SJSA1 (cell line): Measurements from ENCODE around the gene POU6F2. TPM values are rescaled to one million over a fixed set of nuclear protein-coding genes. Genes with fewer than 3 reads are reported as not detected.

Source experiments
- DNase-seq, 2 experiments: peaks; one replicate each; pipeline ENCODE4 v3.0.0-alpha.2; 2015 to 2020; ENCODE audit warnings: low spot score in 2 of 2, low read depth in 1 of 2
- H3K27ac ChIP-seq: fragments of 250-450 bp; sonication (Bioruptor Pico); 2 replicates; pipeline ENCODE4 v1.5.1; 2020; ENCODE audit warnings: mild to moderate bottlenecking, moderate library complexity
- H3K27me3 ChIP-seq: fragments of 250-450 bp; sonication (Bioruptor Pico); replicated peaks from 2 replicates; pipeline ENCODE4 v1.5.1; 2020; ENCODE audit warnings: mild to moderate bottlenecking, moderate library complexity
- H3K36me3 ChIP-seq: fragments of 250-450 bp; sonication (Bioruptor Pico); 2 replicates; pipeline ENCODE4 v1.5.1; 2020; ENCODE audit warnings: mild to moderate bottlenecking
- H3K4me1 ChIP-seq: fragments of 250-450 bp; sonication (Bioruptor Pico); replicated peaks from 2 replicates; pipeline ENCODE4 v1.6.1; 2021; ENCODE audit warnings: mild to moderate bottlenecking
- H3K4me3 ChIP-seq: fragments of 250-450 bp; sonication (Bioruptor Pico); 2 replicates; pipeline ENCODE4 v1.5.1; 2020; ENCODE audit warnings: mild to moderate bottlenecking
- H3K9me3 ChIP-seq: fragments of 250-450 bp; sonication (Bioruptor Pico); replicated peaks from 2 replicates; pipeline ENCODE4 v1.5.1; 2020; ENCODE audit warnings: mild to moderate bottlenecking
- total RNA-seq: library from RNA; depleted of rRNA; stranded (reverse); fragments of >200 nt; shearing (Covaris generic); gene quantifications from 2 replicates; pipeline ENCODE4 v1.2.3, GENCODE V29; 2014

POU6F2 gene
- total RNA-seq, 1 experiment from 2014 or later = not detected

DNA sequence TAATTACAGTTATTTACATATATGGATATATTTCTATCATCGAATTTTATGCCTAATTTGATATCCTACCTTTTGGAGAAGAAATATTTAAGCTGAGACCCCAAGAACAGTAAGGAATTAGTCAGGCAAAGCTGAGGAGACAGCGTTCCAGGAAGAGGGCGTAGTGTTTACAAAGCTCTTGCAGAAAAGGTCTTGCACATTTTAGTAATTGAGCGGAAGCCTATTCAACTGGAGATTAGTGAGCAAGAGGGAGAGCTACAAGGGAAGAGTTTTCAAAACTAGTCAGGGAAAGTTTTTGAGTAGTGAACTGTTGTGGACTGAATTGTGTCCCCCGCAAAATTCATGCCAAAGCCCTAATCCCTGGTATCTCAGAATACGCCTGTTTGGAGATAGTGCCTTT is 26.5 kb upstream of the POU6F2 start:
- 0 out of 2 replicates have a peak, but pooled peaks cover 4% of the 10 kb centered on the region for H3K4me1 ChIP-seq
- H3K4me3 ChIP-seq = no peak overlapping the region
- no peak overlapping the region for H3K27ac ChIP-seq

DNA sequence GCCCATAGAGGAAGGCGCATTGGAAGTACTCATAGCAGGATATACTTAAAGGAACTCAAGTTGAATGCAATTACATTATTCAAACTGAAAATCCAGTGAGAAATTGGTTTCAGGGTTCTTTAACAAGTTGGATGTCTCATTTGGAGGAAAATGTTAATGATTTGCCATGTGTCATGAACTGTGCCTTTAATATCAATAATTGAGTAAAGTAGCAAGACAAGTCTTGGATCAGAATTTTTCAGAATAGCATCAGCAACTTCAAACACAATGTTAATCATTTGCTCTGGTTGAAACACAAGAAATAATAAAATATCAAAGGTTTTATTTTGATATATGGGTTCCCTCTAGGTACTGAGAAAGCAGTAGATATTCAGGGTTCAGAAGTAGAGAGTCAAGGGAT is 24.5 kb upstream of the POU6F2 start:
- no peaks in the 10 kb centered on the region for H3K27me3 ChIP-seq

More for the DNA sequence above, 26.5 kb upstream of the POU6F2 start:
- no peak for DNase-seq
- Histone ChIP-seq H3K36me3 (no peaks in the 10 kb centered on the region), H3K9me3 (no peaks in the 10 kb centered on the region), H3K27me3 (no peaks in the 10 kb centered on the region)

DNA sequence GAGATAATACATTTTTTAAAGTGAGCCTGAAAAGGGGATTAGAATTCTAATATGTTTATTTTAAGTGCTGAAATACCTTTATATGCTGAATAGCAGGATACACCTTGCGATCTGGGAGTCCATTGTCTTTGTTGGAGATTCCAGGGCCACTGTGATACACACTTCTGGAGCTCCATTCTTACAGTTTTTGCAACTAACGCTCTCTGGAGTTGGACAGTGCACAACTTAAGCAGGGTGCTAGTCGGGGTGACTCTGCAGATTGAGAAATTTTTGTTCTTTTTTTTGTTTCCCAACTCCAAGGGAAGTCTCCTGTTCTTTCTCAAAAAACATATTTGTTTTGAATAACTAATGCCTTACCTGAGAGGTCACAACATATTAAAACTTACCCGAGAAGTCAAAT is 23.7 kb upstream of the POU6F2 start:
- H3K4me1 ChIP-seq = 0 out of 2 replicates have a peak, but pooled peaks cover 4% of the 10 kb centered on the region
- H3K27ac ChIP-seq = no peak overlapping the region
- H3K36me3 ChIP-seq = no peaks in the 10 kb centered on the region
- no peak overlapping the region for H3K4me3 ChIP-seq
- no peak for DNase-seq
- H3K27me3 ChIP-seq = no peaks in the 10 kb centered on the region
- no peaks in the 10 kb centered on the region for H3K9me3 ChIP-seq

More for the DNA sequence above, 24.5 kb upstream of the POU6F2 start:
- no peaks in the 10 kb centered on the region for H3K36me3 ChIP-seq
- DNase-seq = no peak
- no peak overlapping the region for H3K27ac ChIP-seq
- no peak overlapping the region for H3K4me3 ChIP-seq
- 0 out of 2 replicates have a peak, but pooled peaks cover 4% of the 10 kb centered on the region for H3K4me1 ChIP-seq
- H3K9me3 ChIP-seq = no peaks in the 10 kb centered on the region

DNA sequence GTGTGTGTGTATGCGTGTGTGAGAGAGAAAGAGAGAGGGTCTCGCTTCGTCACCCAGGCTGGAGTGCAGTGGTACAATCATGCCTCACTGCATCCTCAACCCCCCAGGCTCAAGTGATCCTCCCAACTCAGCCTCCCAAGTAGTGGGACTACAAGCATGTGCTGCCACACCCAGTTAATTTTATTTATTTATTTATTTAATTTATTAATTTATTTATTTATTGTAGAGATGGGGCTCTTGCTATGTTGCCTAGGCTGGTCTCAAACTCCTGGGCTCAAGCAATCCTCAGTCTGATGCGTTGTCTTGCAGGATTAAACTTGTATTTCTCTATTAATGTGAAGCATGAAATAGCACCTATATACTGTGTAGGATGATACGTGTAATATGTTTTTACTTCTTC is 21.8 kb upstream of the POU6F2 start:
- Histone ChIP-seq H3K4me1 (no peaks in the 10 kb centered on the region; the same call in 1 of the 2 replicates), H3K9me3 (no peaks in the 10 kb centered on the region), H3K27me3 (no peaks in the 10 kb centered on the region), H3K27ac (no peak overlapping the region), H3K4me3 (no peak overlapping the region), H3K36me3 (no peaks in the 10 kb centered on the region)
- no peak for DNase-seq

DNA sequence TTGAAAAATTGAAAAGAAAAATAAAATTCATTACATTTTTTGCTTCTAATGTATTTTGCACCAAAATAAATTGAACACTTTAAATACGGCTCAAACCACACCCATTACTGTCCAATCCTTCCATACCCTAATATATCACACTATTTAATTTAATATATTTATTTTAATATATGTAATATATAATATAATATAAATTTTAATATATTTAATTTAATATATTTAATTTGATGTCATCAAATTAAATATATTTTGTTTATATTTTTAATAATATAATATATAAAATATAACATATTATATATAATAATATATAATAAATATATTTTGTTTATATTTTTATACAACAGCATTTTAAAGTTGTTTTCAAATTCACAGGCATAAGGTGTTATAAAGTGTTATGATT is 15.7 kb upstream of the POU6F2 start:
- Histone ChIP-seq H3K36me3 (no peaks in the 10 kb centered on the region), H3K27ac (no peak overlapping the region), H3K27me3 (0 out of 2 replicates have a peak, but pooled peaks cover 1% of the 10 kb centered on the region), H3K4me3 (no peak overlapping the region), H3K4me1 (no peaks in the 10 kb centered on the region; the same call in 1 of the 2 replicates), H3K9me3 (no peaks in the 10 kb centered on the region)
- no peak for DNase-seq

DNA sequence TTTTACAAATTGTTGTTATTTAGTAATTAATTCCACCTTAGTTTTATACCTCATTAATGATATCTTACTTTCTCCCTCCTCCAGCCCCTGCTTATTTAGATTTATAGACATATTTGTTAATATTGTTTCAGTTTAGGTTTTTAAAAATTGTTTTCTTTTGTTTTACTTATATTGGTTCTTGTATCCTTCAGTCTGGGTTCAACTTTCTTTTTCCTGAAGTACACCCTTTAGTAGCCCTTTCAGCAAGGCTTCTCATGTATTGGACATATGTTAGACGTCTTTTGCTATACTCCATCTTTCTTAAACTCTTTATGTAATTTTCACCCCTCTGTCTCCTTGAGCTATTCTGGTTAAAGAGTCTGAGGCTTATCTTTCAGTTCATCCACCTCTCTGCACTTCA is 12.8 kb upstream of the POU6F2 start:
- DNase-seq = no peak
- Histone ChIP-seq H3K4me3 (no peak overlapping the region), H3K9me3 (no peaks in the 10 kb centered on the region), H3K27me3 (peaks cover 4% of the 10 kb centered on the region; the same call in 1 of the 2 replicates), H3K4me1 (no peaks in the 10 kb centered on the region), H3K27ac (no peak overlapping the region), H3K36me3 (no peaks in the 10 kb centered on the region)

DNA sequence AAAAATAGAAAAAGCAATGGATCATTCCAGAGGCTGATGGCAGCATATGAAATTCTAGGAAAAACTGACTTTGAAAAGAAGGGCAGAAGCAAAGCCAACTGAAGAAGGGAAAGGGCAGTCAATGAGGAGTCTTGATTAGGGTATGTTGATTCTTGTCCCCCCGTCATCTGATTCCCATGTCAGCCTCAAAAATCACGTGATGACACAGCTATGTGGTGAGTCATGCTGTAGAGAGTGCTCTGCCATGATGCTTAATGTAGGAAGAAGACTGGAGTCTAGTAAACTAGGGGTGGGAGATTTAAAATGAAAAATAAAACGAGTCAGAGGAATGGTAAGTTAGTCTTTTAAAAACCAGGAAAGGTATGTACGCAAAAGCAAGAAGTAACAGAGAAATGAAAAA is 3.9 kb upstream of the POU6F2 start:
- no peaks in the 10 kb centered on the region for H3K36me3 ChIP-seq
- no peak for DNase-seq
- no peaks in the 10 kb centered on the region; the same call in 1 of the 2 replicates for H3K9me3 ChIP-seq

DNA sequence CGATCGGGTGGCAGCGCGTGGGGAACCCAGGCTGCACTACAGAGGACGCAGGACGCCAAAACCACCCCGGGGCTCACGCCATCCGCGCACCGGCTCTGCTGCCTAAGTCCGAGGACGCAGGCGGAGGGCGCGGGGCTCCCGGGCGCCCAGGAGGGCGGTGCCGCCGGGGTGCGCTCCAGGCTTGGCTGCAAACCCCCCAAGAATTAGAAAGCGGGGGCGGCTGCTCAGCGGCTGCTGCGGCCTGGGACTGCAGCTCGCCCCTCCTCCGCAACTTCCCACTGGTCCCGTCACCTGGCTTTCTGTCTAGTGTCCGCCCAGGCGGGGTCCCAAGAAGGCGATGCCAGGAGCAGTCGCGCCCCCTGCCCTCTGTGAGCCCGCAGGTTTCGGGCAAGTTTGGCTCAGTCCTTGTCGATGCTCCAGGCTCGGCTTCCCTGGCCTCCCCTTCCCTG is 1.7 kb upstream of the POU6F2 start:
- Histone ChIP-seq H3K4me3 (no peak overlapping the region), H3K4me1 (peaks cover 7% of the 10 kb centered on the region), H3K9me3 (no peaks in the 10 kb centered on the region; the same call in 1 of the 2 replicates), H3K36me3 (no peaks in the 10 kb centered on the region), H3K27me3 (no peaks in the 10 kb centered on the region), H3K27ac (no peak overlapping the region)
- no peak for DNase-seq

More for the DNA sequence above, 3.9 kb upstream of the POU6F2 start:
- no peak overlapping the region for H3K27ac ChIP-seq
- H3K4me3 ChIP-seq = no peak overlapping the region
- H3K27me3 ChIP-seq = peaks cover 2% of the 10 kb centered on the region; the same call in 1 of the 2 replicates
- peaks cover 7% of the 10 kb centered on the region for H3K4me1 ChIP-seq

DNA sequence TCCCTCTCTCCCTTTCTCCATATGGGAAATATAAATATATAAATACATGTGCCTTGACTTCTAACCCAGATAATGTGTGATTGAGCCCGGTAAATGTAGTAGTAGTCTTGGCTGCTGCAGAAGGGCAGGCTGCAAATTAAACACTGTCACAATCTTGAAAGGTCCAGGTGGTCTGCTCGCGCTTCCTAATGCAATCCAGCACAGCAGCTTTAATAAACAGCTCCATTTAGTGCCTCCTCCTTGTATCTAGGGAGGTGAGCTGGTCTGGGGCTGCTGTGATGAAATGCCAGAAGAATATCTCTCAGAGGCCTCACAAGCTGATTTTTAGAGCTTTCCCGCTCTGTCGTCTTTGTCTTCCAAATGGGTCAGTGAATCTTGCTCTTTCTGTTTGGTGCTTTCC is 782 bp downstream of the POU6F2 start:
- Histone ChIP-seq H3K4me1 (peaks cover 7% of the 10 kb centered on the region), H3K9me3 (no peaks in the 10 kb centered on the region; the same call in 1 of the 2 replicates), H3K27ac (no peak overlapping the region), H3K4me3 (no peak overlapping the region), H3K36me3 (no peaks in the 10 kb centered on the region), H3K27me3 (no peaks in the 10 kb centered on the region)
- no peak for DNase-seq

DNA sequence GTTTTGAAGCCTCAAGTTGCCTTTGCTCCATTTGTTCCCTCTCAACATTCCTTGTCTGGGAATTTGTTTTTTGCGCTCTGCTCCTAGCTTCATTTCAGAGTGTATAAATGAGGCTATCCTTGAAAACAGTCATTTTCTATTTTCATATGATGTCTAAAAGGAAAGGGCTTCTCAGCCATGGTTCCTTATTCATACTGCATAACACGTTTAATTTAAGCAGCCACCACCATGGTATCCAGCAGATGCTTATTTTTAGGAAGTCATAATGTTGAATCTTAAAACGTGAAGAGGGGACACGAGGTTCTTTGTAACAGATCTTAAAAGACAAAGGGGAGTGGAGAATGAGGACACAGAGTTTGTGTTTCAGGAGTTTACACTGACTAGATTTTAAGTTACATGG is 14.5 kb downstream of the POU6F2 start:
- Histone ChIP-seq H3K4me3 (no peak overlapping the region), H3K9me3 (no peaks in the 10 kb centered on the region), H3K36me3 (no peaks in the 10 kb centered on the region), H3K27ac (no peak overlapping the region), H3K4me1 (no peaks in the 10 kb centered on the region), H3K27me3 (no peaks in the 10 kb centered on the region)
- no peak for DNase-seq

DNA sequence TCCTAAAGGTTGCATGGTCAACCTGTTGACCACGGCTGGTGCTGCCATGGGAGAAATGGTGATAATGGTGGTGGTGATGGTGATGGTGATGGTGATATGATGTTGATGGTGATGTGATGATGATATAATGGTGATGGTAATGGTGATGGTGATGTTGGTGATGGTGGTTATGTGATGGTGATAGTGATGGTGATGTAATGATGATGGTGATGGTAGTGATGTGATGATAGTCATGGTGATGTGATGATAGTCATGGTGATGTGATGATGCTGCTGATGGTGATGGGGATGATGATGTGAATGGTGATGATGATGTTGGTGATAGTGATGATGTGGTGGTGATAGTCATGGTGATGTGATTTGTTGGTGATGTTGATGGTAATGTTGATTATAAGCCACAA is 23.9 kb downstream of the POU6F2 start:
- H3K27me3 ChIP-seq = no peaks in the 10 kb centered on the region; the same call in 1 of the 2 replicates
- no peak overlapping the region for H3K4me3 ChIP-seq
- H3K36me3 ChIP-seq = no peaks in the 10 kb centered on the region
- H3K9me3 ChIP-seq = no peaks in the 10 kb centered on the region
- H3K27ac ChIP-seq = no peak overlapping the region
- no peaks in the 10 kb centered on the region for H3K4me1 ChIP-seq
- no peak for DNase-seq

DNA sequence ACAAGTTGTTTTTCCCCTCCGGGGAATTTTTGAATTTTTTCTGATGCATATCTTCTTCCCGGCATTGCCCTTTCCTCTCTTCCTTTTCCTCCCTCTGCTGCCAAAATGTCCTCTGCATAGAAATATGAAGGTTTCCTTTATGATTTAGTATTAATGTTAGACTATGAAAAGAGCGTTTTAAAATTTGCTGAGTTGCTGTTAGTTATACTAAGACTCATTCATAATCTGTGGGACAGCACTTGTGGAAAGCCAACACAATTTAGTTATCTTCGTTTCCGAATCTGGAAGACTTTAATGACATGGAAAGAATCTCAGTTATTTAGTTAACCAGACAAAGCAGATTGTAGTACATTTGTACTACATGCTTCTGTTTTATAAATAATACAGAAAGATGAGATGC is 25.0 kb downstream of the POU6F2 start:
- Histone ChIP-seq H3K27me3 (no peaks in the 10 kb centered on the region; the same call in 1 of the 2 replicates), H3K4me3 (no peak overlapping the region), H3K27ac (no peak overlapping the region), H3K4me1 (no peaks in the 10 kb centered on the region), H3K36me3 (no peaks in the 10 kb centered on the region), H3K9me3 (no peaks in the 10 kb centered on the region)
- DNase-seq = no peak

DNA sequence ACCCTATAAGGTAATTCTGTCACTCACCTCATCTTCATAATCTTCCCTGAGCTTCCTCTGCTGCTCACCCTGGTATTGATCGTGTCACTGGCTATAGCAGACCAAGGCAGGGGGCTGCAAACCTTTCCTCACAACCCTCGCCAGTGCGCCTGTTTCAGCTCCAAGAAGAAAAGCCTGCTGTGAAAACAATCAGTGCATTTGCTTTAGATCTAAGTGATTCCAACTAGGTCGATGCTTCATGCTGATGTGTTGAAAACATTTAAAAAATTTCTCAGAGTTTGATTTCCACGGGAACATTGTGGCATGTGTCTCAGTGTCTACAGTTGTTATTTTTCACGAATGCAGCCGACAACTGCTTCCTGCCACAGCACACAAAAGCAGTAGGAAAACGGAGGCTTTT is 27.3 kb downstream of the POU6F2 start:
- no peak for DNase-seq
- Histone ChIP-seq H3K36me3 (no peaks in the 10 kb centered on the region), H3K4me1 (no peaks in the 10 kb centered on the region), H3K27ac (no peak overlapping the region), H3K9me3 (no peaks in the 10 kb centered on the region), H3K27me3 (no peaks in the 10 kb centered on the region; the same call in 1 of the 2 replicates), H3K4me3 (no peak overlapping the region)

DNA sequence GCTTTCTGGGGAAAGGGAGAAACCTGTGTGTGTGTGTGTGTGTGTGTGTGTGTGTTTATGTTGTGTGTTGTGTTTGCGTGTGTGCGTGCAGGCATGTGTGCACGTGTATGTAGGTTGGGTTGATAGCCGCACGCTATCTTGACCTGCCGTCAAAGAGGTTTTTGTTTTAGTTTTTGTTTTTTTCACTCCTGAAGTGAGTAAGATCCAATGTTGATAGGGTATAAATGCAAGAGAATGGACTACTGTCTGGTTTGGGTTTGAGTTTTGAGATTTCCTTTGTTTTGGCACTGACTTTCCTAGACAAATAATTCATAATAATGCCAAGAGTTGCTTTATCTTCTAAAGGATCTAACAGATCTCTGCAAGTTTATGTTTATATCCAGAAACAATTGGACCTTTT is 27.8 kb downstream of the POU6F2 start:
- Histone ChIP-seq H3K4me1 (no peaks in the 10 kb centered on the region), H3K4me3 (no peak overlapping the region), H3K27me3 (no peaks in the 10 kb centered on the region; the same call in 1 of the 2 replicates), H3K27ac (no peak overlapping the region), H3K36me3 (no peaks in the 10 kb centered on the region), H3K9me3 (no peaks in the 10 kb centered on the region)
- no peak for DNase-seq
